Stimulated activated CD4-positive, alpha-beta T cell treated with anti-CD3 and anti-CD28 coated beads, Interleukin-4, amount 100 ng/mL, for 24 hours (primary cell): ENCODE measurements around the gene C5orf15.

ENCODE experiments used
- DNase-seq: peaks from one replicate; pipeline ENCODE4 v3.0.0-alpha.2; 2020

C5orf15 gene

DNA sequence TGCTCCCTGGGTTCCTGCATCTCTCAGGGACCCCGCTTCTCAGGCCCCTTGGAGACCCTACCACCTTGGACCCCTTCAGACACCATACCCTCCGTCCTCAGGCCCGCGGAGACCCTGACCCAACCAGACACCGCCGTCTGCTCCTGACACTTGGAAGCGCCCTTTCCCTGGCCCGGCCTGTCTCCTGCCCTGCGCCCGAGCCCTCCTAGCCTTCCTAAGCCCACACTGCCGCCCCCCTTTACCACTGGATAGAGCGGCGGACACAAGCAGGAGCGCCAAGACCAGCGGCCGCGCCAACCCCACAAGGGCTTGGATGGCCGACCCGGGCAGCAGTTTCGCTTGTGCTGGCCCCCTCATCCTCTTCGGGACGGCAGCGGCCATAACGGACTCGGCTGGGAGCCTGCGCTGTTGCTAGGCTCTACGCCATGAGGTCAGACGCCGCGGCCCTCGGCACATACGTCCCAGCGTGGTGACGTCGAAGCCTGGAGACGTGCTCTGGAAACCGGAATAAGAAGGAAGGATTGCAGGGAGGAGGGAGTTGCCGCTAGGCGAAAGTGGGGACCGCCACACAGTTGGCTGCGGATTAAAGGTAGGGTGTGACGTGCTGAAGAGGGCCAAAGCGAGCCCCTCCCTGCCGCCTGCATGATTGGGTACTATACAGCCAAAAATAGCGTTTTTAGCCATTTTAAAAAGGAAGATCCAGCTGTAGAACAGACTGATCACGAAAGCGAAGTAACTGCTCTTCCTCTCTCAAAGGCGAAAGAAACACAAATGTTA lies at the start of gene C5orf15:
C5orf15 (minus strand) TSS at position 422 of the 777 bp plus-strand sequence; CDS start at position 381, 41 bp downstream.
- DNase-seq: peak; percentile 93

DNA sequence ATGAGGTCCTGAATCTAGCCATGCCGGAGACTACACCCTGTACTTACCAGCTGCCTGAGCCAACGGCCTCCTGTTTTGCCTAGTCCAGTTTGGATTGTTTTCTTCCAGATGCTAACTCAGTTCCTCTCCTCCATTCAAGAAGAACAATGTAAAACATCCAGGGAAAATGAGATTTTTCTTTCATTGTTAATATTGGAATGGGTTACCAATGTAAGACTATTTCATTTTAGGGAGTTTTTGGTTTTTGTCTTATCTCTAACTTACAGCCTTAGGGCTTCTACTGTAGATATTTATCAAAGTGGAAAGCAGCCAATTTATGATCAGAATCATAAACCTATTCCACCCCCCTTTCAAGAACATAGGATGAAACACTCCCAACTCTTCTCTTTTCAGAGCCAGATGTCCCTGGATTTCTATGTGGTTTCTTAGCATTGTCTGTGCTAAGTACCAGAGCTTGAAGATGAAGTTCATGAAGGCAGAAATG lies 39.9 kb upstream of the C5orf15 start:
- DNase-seq: no peak

GRCh38 chr5:134007581-134008265 lies 39.3 kb upstream of the C5orf15 start:
- DNase-seq: no peak

- DNase-seq: no peak
These were observed 37.7 kb upstream of the C5orf15 start for GRCh38 chr5:134006115-134006514.

DNA sequence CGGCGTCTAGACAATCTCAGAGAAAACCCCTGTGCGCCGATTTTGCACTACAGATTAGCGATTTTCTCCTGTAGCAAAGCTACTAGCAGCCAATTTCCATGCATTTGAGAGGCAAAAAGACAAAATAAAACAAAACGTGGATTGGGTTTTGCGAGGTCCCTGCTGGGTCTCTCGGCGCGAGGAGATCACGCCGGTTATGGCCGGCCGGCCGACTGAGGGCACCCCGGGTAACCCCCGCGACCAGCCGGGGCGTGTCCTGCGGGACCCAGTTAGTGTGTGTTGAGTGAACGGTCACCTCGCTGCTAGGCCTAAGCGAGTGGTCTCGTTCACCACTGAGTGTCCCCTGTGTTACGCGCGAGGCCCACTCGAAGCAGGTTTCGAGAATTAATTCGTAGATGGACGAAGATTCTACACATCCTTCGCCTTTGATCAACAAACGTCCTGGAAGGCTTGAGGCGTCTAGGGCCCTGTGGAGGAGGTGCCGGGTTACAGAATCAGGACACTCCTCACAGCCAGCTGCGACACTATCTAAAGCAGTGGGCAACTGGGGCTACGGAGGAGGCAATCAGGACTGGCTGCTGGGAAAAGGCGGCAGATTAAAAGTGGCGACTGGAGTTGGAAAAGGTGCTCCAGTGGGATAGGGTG lies 37.1 kb upstream of the C5orf15 start:
- no peak for DNase-seq

DNA sequence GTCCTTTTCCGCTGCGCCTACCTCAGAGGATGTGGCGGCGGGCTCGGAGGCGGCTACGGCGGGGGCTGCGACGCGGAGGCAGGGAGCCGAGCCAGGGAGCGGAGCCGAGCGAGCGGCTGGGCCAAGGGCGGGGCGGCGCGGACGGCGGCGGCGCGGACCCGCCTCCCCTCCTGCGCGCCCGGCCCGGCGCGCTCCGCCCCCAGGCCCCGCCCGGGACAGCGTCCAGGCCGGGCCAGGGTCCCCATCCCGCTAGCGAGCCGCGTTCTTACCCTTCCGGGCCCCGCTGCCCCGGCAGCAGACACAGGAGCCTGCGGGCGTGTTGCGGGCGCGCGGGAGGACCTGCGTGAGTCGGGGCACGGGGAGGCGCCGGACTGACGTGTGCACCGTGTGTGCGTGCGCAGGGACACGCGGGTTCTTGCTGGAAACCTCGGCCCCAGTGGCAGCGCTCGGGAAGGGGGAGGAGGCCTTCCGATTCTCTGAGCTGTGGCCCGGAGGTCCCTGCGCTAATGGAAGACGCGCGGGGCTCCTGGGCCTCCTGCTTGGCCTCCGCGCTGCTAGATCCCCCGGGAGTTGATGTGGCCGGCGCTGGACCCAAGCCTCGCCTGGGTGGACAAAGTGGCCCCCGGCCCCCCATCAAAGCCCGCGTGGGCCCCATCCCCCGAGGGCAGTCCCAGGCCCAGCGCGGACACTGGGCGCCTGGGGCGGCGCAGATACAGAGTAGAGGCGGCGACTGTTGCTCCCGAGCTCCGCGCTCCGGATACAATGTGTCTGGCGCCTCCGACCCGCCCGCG lies 36.4 kb upstream of the C5orf15 start, which contains the start of gene VDAC1:
VDAC1 (minus strand) TSS at position 350 of the 791 bp plus-strand sequence. CDS start 11,963 bp downstream, outside the sequence.
- peak; percentile 81 for DNase-seq

DNA sequence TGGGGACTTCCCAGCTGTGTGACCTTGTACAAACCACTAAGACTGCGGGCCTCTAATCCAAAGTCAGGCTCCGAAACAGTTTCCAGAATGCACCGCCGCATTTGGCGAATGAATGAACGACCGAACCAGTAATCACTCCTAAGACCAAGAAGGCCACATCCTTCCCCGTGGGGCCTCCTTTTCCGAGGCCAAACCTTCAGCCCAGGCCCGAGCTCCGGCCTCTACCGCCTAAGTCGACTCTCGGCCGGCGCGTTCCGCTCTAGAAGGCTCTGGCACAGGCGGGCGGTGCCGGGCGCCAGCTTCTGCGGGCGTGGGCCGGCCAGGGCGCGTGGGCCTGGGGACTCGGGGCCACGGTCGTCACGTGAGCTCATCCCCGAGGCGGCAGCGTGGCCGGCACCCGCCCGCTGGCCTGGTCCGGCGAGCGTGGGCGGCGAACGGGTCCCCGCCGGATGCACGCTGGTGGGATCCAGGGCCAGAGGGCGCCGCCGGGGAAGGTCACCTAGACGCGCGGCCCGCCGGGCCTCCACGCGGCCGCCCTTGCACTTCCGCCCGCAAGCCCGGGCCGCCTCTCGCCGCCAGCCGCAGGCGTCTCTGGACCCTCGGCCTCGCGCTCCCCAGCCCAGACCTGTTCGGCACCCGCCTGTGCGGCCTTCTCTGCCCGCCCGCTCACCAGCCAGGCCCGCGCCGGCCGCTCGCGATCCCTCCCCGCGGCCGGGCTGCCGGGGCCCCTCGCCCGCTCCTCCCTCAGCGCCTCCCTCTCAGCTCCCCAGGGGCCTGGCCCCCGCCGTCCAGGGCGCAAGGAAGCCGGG lies 35.6 kb upstream of the C5orf15 start:
- peak; percentile 60 for DNase-seq

- peak; percentile 51 for DNase-seq
These were observed 34.8 kb upstream of the C5orf15 start for GRCh38 chr5:134003064-134003816.

DNA sequence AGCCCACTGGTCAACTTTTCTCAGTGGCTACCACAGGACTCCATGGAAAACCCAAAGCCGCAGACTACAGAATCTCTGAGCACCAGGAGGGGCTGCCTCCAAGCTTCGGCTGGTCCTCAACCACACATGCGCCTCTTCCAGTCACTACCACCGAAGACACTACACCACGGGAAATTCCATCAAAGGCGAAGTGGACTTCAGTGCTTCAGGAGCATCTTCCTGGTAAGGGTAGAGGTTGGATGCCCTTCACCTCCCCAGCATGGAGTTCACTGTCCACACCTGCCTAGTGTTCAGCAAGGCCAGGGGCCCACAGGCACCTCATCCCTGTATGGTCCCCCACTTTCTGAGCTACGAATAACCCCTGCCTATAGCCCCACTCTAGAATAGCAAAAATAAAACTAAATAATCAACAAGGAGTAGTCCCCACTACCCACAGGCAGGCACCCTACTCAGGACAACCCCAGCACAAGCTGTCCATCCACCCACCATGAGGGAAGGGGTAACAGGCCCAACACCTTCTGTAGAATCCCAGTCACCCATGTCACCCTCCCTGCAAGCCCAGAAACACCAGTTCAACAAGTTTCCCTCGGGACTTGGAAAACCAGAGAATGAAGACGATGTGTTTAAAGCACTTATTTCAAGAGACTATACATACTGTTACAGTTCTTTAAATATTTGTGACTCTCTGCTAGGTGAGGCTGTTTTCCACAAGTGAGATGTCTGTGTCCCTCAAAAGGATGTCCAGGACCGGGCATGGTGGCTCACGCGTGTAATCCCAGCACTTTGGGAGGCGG lies 33.7 kb upstream of the C5orf15 start:
- no peak for DNase-seq

GRCh38 chr5:134000696-134001453 lies 32.5 kb upstream of the C5orf15 start:
- DNase-seq: no peak

DNA sequence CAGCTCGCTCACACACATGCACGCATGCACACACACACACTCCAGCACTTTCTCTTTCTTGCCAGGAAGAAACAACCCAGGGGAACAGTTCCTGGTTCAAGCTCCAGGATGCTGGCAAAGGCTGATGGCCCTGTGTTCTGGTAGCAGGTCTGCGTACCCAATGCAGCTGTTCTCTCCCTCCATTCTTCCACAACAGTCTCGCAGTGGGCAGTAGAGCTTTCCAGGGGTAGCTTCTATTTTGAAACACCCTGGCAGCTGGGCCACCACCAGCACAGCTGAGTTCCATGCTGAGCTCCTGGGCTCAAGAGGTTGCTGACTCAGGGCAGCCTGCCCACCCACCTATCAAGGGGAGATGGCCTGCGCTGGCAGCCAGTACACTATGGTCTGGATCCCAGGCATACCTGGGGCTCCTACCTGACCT lies 31.7 kb upstream of the C5orf15 start:
- DNase-seq: no peak

- no peak for DNase-seq
These were observed 30.4 kb upstream of the C5orf15 start for GRCh38 chr5:133998807-133999206.

- DNase-seq: no peak
These were observed 29.6 kb upstream of the C5orf15 start for GRCh38 chr5:133998042-133998441.

GRCh38 chr5:133996683-133997252 lies 28.3 kb upstream of the C5orf15 start:
- no peak for DNase-seq

DNA sequence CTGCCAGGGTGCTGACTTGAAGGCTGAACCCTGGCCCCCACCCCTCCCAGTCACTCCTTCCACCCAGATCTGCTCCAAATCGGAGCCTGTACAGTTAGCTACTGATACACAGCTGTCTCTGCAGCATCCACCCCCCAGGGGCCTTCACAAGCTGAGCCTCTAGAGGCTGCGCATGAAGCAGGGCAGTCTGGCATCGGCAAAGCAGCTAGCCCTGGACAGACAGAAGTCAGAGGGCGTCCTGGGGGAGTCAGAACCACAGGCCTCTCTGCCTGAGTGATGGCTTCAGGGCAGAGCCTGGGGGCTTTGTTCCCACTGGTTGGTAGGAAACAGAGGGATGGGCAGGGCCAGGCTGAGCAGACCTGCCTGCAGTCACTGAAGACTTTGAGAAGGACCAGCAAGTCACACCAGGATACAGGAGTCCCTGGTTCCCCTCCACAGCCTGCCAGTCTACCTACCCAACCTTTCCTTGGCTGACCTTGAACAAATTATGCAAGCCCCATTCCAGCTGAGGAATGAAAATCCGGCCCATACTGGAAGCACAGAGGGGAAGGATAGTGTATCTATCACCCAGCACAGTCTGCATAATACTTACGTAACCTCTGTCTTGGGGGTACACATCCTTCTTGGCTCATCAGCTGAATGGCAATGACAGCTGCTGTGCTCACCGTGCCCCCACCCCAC lies 27.6 kb upstream of the C5orf15 start:
- DNase-seq: no peak

GRCh38 chr5:133995341-133995740 lies 26.9 kb upstream of the C5orf15 start:
- no peak for DNase-seq

DNA sequence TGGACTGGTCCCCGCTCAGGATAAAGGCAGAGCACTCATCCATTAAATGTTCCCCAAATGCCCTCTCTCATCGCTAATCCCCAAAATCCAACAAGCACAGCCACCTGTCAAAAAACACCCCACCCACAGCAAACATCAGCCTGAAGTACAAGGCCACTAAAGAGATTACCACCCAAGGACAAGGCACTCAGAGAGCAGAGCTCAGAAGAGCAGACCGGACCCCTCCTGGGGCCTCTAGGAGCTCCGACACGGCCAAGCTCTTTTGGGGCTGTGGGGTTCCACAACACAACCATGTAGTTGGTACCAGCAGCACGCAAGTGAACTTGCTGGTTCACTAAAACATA lies 26.5 kb upstream of the C5orf15 start:
- no peak for DNase-seq

DNA sequence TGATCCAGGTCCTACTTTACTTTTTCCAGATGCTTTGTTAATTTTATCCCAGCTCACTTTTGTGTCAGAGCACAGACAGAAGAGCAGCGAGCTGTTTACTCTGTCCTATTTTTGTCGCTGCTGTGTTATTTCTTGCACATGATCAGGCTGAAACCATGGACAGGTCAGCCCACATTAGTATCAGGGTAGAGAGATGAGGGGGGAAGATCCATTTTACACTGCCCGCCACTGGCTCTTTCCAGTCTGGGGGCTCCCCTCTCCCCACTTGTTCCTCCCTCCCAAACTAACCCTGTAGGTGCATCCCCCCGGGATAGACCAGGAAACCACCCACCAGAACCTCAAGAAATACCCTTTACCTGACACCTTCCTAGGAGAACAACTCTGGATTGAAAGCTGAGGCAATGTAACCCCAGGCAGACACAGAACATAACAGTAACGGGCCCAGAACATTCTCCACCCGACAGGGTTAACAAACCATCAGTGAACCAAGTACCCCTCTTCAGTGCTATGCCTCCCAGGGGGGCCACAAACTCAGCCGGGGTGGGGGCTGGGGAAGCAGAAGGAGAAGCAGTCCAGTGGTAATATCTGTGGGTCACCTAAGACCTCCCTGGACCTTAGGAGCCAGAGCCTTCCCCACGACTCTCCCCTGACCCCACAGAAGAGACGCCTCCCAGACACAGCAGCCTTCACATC lies 26.0 kb upstream of the C5orf15 start:
- no peak for DNase-seq
